GM23338 (cell line): ENCODE measurements around the gene CTNNBIP1.

Source experiments
- CTCF ChIP-seq, 2 experiments: fragments of 200-600 bp in 1 of 2; sonication (generic) in 1 of 2; conservative IDR thresholded peaks; 2 replicates each; pipeline versions ENCODE4 v1.5.1 to v1.6.1; 2016 to 2017; ENCODE audit warnings: antibody characterized with exemption in 2 of 2, low read depth in 2 of 2, mild to moderate bottlenecking in 2 of 2, moderate library complexity in 1 of 2
- EZH2 ChIP-seq: fragments of 200-600 bp; sonication (generic); IDR thresholded peaks from one replicate; pipeline ENCODE4 v1.8.0; 2017; ENCODE audit warnings: antibody characterized with exemption, mild to moderate bottlenecking, low read depth; ENCODE audit not compliant: unreplicated experiment
- JUNB ChIP-seq: IDR thresholded peaks from one replicate; pipeline ENCODE4 v1.6.1; 2016; ENCODE audit warnings: antibody characterized with exemption; ENCODE audit not compliant: unreplicated experiment
- POLR2AphosphoS5 ChIP-seq: IDR thresholded peaks from 2 replicates; pipeline ENCODE4 v1.6.1; 2016; ENCODE audit warnings: antibody characterized with exemption, low read depth

- TF ChIP-seq POLR2AphosphoS5 (no peak), CTCF (conservative IDR thresholded peaks at IDR 0.05; ENCODE audit: low read depth in 2 of 2) (no peak), JUNB (no peak), EZH2 (no peak)
Observed at GRCh38 chr1:9922342-9922741, 12.3 kb upstream of the CTNNBIP1 start.
